UCSD-AML1 (cell line): Measurements from ENCODE around the gene TMEM121.
"Not testable (repeated sequence)": the region's sequence is repeated elsewhere in the genome, so short reads cannot be mapped to it uniquely, and the experiment has no call there.

ENCODE experiments used
- DNase-seq: peaks from one replicate; lab custom pipeline; 2025; ENCODE audit not compliant: unreplicated experiment; lab: John Stamatoyannopoulos, UW

TMEM121 gene

DNA sequence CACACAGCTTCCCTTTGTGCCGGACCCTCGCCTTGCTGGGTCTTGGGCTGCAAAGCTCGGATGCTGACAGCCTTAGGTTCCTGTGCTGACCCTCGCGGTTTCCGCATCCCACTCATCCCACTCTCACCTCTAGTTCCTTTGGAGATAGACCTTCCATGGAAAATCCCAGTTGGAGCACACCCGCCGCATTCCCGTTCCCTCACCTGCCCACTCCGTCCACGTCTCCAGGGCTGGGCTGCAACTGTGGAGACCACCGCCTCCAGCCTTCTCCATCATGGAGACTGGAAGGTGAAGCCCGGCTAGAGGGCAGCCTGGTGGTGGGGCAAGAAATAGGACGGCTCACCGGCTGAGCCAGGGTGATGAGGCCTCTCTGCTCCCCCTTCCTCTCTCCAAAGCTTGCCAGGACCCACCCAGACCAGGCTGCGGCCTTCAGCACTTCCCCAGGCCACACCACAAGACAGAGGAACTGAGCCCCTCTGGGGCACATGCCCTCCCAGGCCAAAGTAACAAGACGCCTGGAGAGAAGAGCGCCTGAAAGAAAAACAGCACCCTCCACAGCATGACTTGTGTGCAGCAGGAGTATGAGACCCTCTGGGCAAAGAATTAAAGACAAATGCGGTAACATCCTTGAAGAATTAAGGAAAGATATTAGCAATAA is 15.0 kb downstream of the TMEM121 start:
- no peak for DNase-seq

DNA sequence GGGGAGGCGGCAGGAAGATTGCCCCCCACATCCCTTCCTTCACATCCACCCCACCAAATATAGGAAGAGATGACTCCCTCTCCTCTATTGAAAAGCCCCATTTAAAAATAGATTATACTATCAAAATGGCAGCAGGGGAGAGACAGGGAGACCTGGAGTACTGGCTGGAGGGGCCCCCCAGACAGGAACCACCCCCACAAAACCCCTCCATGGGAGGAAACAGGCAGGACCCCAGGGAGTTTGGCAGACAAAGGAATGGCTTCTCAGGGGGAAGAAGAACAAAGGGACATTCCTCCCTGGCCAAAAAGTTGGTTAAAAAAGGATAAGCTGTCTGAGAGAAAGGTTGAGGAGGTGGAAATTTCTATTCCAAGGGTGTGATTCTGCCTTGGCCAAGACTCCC is 19.3 kb downstream of the TMEM121 start:
- DNase-seq: not testable (repeated sequence)

DNA sequence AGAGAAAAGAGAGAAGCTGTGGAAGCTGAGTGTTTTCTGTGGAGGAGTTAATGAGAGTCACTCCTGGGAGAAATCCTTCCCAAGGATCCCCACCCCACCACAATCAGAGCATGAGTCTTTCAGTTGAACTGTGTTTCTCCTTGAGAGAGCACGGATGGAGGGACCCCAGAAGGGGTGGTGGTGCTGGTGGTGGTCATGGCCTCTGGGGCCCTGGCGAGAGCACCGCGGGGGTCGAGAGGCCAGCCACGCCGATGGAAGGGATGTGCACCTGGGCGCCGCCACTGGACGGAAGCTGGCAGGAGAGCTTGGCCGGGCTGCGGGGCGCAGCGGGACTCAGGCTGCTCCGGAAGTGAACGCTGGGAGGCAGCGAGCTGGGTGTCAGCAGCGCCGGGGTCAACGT is 20.0 kb downstream of the TMEM121 start:
- DNase-seq: not testable (repeated sequence)

DNA sequence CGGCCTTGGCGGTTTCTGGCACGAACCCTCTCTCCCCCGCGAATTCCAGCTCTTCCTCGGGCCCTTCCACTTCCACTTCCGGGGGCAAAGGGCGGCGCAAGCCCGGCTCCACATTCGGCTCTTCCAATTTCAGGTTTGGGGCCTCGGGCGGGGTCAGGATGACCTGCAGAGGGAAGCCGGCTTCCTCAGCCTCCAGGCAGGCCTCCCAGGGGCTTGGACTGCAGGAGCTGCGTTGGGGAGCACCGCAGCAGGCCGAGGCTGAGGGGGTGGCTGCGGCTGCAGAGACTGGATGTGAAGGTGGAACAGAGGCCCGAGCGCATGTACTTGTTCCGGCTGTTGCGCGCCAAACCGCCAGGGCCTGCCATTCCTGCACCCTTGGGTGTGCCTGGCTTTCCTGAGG is 20.7 kb downstream of the TMEM121 start:
- not testable (repeated sequence) for DNase-seq

DNA sequence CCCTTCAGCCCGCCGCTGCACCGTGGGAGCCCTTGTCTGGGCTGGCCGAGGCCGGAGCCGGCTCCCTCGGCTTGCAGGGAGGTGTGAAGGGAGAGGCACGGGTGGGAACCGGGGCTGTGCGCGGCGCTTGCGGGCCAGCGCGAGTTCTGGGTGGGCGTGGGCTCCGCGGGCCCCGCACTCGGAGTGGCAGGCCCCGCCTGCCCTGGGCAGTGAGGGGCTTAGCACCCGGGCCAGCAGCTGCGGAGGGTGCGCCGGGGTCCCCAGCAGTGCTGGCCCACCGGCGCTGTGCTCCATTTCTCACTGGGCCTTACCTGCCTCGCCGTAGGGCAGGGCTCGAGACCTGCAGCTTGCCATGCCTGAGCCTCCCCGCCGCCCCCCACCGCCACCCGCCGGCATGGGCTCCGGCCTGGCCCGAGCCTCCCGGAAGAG is 21.4 kb downstream of the TMEM121 start:
- no peak for DNase-seq

DNA sequence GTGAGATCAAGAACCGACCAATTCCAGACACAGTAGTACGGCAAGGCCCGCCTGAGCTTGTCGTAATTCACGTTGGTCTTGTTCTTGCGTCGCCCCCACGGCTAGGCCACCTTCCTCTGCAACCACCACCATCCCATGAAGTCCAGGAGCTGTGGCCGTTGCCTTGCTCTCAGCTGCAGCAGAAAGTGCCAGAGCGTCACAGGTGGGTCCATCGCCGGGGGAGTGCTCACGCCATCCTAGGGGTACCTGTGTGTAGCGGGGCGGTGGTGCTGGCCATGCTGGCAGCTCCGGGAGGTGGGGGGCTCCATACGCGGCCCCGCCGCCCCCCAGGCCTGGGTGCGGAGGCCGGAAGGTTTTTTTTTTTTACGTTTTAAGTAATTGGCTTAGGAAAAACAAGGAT is 23.1 kb downstream of the TMEM121 start:
- no peak for DNase-seq

DNA sequence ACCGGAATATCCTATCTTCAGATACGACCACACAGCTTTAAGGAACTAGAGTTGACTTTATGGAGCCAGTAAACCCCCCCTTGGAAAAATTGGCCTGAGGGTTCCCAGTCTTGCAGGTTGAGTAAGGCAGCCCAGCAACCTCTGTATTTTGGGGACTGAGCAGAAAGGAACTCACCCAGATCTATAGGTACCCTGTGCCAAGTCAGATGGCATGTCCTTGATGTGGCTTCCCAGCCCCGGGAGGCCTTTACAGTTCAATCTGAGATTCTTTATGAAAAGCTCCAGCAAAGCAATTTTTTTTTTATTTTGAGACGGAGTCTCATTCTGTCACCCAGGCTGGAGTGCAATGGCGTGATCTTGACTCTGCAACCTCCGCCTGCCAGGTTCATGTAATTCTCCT is 27.6 kb downstream of the TMEM121 start:
- no peak for DNase-seq

DNA sequence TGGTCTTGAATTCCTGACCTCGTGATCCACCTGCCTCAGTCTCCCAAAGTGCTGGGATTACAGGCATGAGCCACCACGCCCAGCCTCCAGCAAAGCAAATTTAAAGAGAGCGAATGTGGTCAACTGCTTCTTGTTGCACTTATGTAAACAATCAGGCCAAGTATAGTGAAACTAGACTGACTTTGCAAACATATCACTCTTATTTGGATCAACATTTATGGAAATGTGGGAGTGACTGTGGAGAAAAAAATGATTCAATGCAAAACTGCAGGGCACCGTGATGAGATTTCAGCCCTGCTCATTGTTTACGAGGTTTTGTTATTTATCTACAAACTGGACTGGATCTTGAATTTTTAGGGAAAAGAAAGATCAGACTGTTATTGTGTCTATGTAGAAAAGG is 28.1 kb downstream of the TMEM121 start:
- no peak for DNase-seq

DNA sequence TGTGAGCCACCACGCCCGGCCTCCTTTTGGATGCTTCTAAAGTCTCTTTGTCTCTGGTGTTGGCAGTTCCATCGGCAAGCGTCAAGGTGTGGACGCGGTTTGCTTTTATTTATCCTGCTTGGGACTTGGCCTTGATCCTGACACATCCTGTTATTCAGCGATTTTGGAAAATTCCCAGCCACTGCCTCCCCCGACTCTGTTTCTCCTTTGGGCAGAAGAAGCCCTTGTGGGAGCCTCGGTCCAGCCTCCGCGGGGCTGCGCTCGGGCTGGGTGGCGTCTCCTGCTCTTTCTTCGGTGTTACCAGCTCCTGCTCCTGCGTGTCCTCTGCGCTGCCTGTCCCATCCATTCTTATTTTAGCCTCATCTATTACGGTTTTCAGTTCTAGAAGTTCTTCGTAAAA is 31.3 kb downstream of the TMEM121 start:
- DNase-seq: not testable (repeated sequence)

DNA sequence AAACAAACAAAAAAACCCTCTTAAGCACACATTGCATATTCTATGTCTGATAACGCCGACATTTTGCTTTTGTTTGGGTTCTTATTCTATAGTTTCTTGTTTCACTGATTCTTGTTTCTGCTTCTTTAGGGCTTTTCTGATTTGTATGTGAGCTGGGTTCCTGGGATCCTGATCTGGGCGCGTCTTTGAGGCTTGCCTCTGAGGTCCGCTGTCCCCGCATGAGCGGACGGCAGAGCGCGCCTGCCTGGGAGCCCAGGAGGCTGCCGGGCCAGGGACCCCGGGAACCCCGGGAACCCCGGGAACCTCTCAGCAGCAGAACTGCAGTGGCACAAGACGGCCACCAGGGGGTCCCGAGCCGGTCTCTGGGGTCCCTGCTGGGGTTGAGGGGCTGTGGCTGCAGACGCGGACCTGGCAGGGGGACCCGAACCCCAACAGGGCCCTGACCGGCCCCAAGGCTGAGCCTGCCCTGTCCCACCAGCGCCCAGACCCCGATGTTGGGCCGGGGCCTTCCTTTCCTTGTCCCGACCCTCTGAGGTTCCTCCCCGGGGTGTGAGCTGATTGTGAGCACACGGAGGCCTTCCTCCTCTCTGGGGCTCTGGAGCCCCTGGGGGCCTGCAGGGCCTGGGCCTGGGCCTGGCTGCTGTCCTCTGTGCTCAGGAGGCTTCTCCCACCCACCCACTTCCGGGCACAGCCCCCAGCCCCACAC is 32.2 kb downstream of the TMEM121 start:
- DNase-seq: not testable (repeated sequence)

DNA sequence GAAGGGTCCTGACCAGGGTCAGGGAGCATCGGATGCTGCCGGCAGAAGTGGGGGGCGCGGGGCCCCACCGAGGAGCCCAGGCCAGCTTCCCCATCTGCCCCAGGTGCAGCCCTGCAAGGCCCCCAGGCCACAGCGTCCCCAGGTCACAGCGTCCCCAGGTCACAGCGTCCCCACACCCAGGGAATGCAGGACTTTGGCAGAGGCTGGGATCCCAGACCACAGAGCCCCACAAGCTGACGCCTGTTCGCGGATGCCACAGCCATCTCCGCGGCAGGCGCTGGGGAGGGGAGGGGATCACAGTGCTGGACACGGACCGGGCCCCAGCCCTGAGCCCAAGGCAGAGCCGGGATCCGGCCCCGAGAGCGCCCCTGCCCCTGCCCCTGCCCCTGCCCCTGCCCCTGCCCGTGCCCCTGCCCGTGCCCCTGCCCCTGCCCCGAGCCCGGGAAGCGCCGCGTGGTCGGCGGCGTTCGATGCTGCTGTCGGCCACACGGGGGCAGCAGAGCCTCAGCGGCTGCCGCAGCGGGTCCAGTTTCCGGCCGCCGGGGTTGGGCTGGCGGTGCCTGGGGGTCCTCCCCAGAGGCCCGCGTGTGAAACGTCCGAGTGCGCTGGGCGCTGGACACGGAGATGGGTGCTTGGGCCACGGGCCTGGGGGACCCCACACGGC is 33.1 kb downstream of the TMEM121 start:
- not testable (repeated sequence) for DNase-seq

DNA sequence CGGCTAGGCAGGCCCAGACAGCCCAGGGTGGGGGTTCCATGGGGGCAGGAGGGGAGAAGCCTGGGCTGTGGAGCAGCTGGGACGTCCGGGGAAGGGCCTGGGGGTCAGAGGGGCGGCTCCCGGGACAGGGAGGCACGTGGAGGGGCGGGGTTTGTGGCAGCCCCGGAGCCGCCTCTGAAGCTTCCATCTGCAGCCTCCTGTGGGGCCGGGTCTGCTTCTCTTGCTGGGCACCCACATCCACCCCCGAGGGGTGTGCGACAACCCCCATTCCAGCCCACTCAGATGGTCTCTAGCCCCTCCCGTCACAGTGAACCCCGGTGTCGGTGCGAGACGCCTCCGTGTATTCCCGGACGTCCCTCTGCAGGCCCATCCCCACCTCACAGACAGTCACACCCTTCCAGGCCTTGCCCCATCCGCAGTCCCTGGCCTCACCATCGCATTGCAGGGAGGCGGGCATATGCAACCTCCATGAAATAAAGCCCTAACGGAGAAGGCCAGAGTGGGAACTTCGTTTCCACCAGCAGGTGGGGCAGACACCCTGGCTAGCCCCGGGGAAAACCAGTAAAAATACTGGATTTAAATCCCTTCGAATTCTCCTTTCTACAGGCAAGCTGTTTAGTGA is 33.8 kb downstream of the TMEM121 start:
- not testable (repeated sequence) for DNase-seq

DNA sequence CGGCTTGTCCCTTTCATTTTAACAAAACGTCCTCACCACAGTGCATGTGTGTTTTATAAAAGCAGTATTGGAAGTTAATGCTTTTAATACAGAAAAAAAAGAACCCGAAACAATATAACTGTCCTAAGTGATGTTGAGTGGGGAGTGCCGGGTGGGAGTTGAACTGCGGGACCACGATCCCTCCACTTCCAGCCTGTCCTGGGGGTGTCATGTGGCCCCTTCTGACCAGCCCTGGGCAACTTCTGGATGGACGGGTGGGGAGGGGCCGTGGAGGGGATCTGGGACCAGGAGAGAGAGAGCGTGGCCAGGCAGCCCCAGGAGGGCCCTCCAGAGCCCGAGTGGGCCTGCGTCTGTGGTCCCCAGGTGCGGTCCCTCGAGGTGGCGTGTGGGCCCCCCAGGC is 35.0 kb downstream of the TMEM121 start:
- not testable (repeated sequence) for DNase-seq

DNA sequence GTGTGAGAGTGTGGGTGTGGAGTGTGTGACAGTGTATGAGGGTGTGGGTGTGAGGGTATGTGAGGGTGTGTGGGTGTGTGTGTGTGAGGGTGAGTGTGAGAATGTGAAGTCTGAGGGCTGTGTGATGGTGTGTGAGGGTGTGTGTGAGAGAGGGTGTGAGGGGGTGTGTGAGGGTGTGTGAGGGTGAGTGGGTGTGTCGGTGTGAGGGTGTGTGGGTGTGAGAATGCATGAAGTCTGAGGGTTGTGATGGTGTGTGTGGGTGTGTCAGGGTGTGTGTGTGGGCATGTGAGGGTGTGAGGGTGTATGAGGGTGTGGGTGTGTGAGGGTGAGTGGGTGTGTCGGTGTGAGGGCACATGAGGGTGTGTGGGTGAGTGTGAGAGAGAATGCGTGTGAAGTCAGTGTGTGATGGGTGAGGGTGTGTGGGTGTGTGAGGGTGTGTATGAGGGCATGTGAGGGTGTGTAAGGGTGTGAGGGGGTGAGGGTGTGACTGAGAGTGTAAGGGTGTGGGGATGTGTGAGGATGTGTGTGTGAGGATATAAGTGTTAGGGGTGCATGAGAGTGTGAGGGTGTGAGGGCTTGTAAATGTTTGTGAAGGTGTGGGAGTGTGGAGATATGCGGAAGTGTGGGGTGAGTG is 36.4 kb downstream of the TMEM121 start:
- no peak for DNase-seq

DNA sequence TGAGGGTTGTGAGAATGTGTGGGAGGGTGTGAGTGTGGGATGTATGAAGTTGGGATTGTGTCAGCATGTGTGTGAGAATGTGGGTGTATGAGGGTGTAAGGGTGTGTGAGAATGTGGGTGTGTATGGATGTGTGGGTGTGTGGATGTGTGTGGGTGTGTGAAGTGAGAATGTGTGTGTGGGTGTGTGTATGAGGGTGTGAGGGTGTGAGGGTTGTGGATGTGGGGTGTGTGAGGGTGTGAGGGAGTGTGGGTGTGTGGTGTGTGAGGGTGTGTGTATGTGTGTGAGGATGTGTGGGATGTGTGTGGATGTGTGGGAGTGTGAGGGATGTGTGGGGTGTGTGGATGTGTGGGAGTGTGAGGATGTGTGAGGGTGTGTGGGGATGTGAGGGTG is 37.0 kb downstream of the TMEM121 start:
- DNase-seq: no peak

DNA sequence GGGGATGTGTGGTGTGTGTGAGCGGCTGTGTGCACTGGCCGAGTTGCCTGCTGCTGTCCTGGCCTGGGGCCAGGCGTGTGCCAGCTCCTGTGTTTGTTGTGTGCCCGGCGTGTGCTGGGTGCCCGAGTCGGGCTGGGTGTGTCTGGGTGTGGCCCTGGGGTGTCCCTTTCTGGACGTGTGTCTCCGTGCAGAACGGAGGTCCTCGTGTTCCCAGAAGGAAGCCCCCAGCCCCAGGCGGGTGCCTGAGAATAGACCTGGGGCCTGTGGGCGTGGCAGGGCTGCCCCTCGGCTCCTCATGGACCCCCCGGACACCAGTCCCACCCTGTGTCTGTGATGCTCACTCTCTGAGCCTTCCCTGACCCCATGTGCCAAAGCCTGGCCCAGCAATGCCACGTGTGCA is 38.2 kb downstream of the TMEM121 start:
- DNase-seq: not testable (repeated sequence)

DNA sequence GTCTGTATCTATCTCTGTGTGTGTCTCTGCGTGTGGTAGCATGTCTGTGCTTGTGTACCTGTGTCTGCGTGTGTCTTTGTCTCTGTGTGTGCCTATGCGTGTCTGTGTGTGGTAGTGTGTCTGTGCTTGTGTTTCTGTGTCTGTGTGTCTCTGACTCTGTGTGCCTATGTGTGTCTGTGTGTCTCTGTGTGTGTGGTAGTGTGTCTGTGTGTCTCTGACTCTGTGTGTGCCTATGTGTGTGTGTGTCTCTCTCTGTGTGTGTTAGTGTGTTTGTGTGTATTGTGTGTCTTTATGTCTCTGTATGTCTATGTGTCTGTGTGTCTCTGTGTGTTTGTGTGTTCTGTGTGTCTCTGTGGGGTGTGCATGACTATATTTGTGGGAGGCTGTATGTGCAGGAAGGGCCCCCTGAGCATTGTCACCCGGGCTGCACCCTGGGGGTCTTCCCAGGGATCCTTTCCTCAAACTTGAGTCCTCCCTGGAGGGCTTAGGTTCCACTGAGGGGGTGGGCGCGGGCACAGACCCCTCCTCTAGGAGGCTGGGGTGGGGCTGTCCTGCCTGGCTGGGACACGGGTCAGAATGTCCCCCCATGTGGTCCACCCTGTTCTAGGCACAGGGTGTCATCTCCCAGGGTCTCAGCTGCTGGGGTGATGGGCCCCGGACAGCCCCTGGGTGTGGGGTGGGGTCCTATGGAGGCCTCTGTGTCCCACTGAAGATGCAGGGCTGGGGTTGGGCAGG is 39.0 kb downstream of the TMEM121 start:
- DNase-seq: not testable (repeated sequence)

DNA sequence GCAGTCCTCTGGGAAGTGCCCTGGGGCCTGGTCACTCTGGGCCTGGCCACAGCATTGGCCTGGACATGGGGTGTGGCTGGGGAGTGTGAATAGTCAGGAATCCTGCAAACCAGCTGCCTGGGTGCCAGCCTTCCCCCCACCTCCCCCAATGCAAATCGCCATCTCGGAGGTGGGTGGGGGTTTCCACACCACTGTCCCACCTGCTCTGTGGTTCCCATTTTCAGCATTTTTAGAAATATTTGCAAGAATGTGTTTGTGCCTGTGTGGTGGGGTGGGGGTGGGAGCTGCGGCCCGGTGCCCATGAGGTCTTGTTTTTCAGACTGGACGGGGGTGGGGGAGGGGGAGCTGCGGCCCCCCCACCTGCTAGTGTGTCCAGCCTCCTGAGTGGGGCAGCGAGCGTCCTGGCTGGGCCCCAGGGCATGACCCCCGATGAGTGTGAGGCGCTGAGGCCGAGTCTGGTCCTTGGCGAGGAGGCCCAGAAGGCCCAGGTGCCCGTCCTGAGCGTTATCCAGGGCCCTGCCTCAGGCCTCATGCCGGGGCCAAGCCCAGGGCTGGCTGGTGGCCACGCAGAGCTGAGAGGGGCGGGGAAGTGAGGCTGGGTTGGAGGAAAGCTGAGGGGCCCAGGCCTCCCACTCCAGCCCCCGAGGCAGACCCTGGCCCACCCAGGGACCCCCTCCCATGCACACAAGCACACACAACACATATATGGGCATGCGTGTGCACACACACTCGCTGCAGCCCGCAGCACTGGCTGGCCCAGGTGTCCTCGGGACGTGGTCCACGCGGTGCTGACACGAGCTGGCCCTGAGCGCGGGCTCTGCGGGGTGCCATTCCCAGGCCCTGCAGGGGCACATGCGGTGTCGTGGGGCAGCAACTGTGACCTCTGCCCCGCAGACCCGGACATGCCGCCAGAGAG is 40.1 kb downstream of the TMEM121 start:
- DNase-seq: not testable (repeated sequence)
